ENCODE measurements around the gene MIGA2.
A peak's percentile ranks its signal among the peaks of the same experiment; 100 is the strongest.

MIGA2 gene

GRCh38 chr9:129080601-129081387, 44.4 kb downstream of the MIGA2 start, which contains the start of gene DOLPP1:
Gene DOLPP1, plus strand, starts transcription at chr9:129081111. Its CDS starts 21 bp downstream, at chr9:129081132.
- DNase-seq (ENCODE audit: low read depth in 1 of 2, low spot score in 1 of 2) = peak; percentile 97 to 99
- no peaks in the 10 kb centered on the region for H3K27me3 ChIP-seq (ENCODE audit: insufficient read depth, poor library complexity, severe bottlenecking)
- TF ChIP-seq, protein P1, sequence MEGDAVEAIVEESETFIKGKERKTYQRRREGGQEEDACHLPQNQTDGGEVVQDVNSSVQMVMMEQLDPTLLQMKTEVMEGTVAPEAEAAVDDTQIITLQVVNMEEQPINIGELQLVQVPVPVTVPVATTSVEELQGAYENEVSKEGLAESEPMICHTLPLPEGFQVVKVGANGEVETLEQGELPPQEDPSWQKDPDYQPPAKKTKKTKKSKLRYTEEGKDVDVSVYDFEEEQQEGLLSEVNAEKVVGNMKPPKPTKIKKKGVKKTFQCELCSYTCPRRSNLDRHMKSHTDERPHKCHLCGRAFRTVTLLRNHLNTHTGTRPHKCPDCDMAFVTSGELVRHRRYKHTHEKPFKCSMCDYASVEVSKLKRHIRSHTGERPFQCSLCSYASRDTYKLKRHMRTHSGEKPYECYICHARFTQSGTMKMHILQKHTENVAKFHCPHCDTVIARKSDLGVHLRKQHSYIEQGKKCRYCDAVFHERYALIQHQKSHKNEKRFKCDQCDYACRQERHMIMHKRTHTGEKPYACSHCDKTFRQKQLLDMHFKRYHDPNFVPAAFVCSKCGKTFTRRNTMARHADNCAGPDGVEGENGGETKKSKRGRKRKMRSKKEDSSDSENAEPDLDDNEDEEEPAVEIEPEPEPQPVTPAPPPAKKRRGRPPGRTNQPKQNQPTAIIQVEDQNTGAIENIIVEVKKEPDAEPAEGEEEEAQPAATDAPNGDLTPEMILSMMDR (IDR thresholded peaks at IDR 0.05; ENCODE audit: insufficient read depth, low read length) = no peak
- TF ChIP-seq POLR2AphosphoS5 (IDR thresholded peaks at IDR 0.05; ENCODE audit: low read depth) = peak; percentile 67; the same call in 1 of the 2 replicates
- peak; percentile 62 for TF ChIP-seq REST (IDR thresholded peaks at IDR 0.05; ENCODE audit: insufficient replicate concordance, low read depth)
- peak within 1 kb of the TSS; percentile 85 for H3K4me3 ChIP-seq (replicated peaks; ENCODE audit: insufficient read depth, low read length)
- peak within 1 kb of the TSS; percentile 80 for H3K27ac ChIP-seq (replicated peaks)

- H3K4me3 ChIP-seq (replicated peaks; ENCODE audit: insufficient read depth, low read length) = peak overlapping the region; percentile 85
- TF ChIP-seq GABPA (IDR thresholded peaks at IDR 0.05; ENCODE audit: low read depth) (no peak), SPI1 (IDR thresholded peaks at IDR 0.05; ENCODE audit: borderline replicate concordance, low read depth) (no peak), POLR2AphosphoS5 (IDR thresholded peaks at IDR 0.05; ENCODE audit: low read depth) (no peak), REST (IDR thresholded peaks at IDR 0.05; ENCODE audit: insufficient replicate concordance, low read depth) (no peak)
- TF ChIP-seq, protein P1 (IDR thresholded peaks at IDR 0.05; ENCODE audit: insufficient read depth, low read length) = no peak
- peak overlapping the region; percentile 80 for H3K27ac ChIP-seq (replicated peaks)
- no peaks in the 10 kb centered on the region for H3K27me3 ChIP-seq (ENCODE audit: insufficient read depth, poor library complexity, severe bottlenecking)
- DNase-seq (ENCODE audit: low read depth in 1 of 2, low spot score in 1 of 2) = peak in 1 of 2 experiments; percentile 31
These were observed 45.0 kb downstream of the MIGA2 start for GRCh38 chr9:129081388-129081904.

DNA sequence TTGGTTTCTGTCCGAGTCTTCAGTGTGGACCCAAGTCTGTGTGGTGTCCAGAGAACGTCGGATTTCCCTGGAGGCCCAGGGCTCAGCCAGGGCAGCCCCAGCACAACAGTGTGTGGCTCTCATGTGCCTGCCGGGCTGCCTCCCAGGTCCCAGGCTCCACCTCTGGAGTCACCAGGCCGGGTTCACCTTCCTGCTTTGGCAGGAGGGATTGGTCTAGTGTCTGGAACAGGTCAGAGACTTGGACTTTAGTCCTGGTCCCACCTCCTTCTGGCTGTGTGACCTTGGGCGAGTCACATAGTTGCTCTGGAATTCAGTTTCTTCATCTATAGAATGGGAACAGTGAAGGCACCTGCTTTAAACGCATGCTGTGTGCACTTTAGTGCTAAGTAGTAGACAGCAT, 47.7 kb downstream of the MIGA2 start:
- no peak for TF ChIP-seq GABPA (IDR thresholded peaks at IDR 0.05; ENCODE audit: low read depth)
- TF ChIP-seq POLR2AphosphoS5 (IDR thresholded peaks at IDR 0.05; ENCODE audit: low read depth) = no peak
- TF ChIP-seq, protein P1 (IDR thresholded peaks at IDR 0.05; ENCODE audit: insufficient read depth, low read length) = no peak
- TF ChIP-seq SPI1 (IDR thresholded peaks at IDR 0.05; ENCODE audit: borderline replicate concordance, low read depth) = no peak
- no peak for TF ChIP-seq REST (IDR thresholded peaks at IDR 0.05; ENCODE audit: insufficient replicate concordance, low read depth)
- Histone ChIP-seq H3K4me3 (replicated peaks; ENCODE audit: insufficient read depth, low read length) (no peak overlapping the region), H3K27me3 (ENCODE audit: insufficient read depth, poor library complexity, severe bottlenecking) (no peaks in the 10 kb centered on the region), H3K27ac (replicated peaks) (no peak overlapping the region)
- no peak for DNase-seq (ENCODE audit: low read depth in 1 of 2, low spot score in 1 of 2)

All from HL-60 (cell line).